Activated CD4-positive, alpha-beta T cell treated with anti-CD3 and anti-CD28 coated beads, Interleukin-2, amount 50 U/mL, for 16 hours (primary cell): ENCODE data around the gene DZIP1L.
A peak's percentile ranks its signal among the peaks of the same experiment; 100 is the strongest.
"Not testable (repeated sequence)": the region's sequence is repeated elsewhere in the genome, so short reads cannot be mapped to it uniquely, and the experiment has no call there.

Experiments used
- DNase-seq: peaks from one replicate; pipeline ENCODE4 v3.0.0-alpha.2; 2020

DZIP1L gene

GRCh38 chr3:138114431-138114918, 933 bp downstream of the DZIP1L start:
- DNase-seq, result no peak

GRCh38 chr3:138113326-138113725, 2.1 kb downstream of the DZIP1L start:
- no peak for DNase-seq

- DNase-seq, result no peak
Observed at GRCh38 chr3:138112362-138112761, 3.0 kb downstream of the DZIP1L start.

- no peak for DNase-seq
Observed at GRCh38 chr3:138105598-138105997, 9.8 kb downstream of the DZIP1L start.

GRCh38 chr3:138103466-138103865, 11.9 kb downstream of the DZIP1L start:
- no peak for DNase-seq

GRCh38 chr3:138101351-138101940, 14.0 kb downstream of the DZIP1L start:
- DNase-seq, result not testable (repeated sequence)

GRCh38 chr3:138099417-138099816, 16.0 kb downstream of the DZIP1L start:
- DNase-seq, result no peak

GRCh38 chr3:138097192-138098172, 17.9 kb downstream of the DZIP1L start:
- DNase-seq, result no peak

GRCh38 chr3:138093721-138094120, 21.7 kb downstream of the DZIP1L start:
- no peak for DNase-seq

- DNase-seq, result no peak
Observed at GRCh38 chr3:138092023-138092422, 23.4 kb downstream of the DZIP1L start.

- DNase-seq, result no peak
Observed at GRCh38 chr3:138089091-138089490, 26.3 kb downstream of the DZIP1L start.

GRCh38 chr3:138085745-138086144, 29.7 kb downstream of the DZIP1L start:
- DNase-seq, result not testable (repeated sequence)

- DNase-seq, result no peak
Observed at GRCh38 chr3:138084196-138084595, 31.2 kb downstream of the DZIP1L start.

GRCh38 chr3:138082992-138083386, 32.4 kb downstream of the DZIP1L start:
- DNase-seq, result no peak

- DNase-seq, result peak; percentile 43
Observed at GRCh38 chr3:138082085-138082991, 33.1 kb downstream of the DZIP1L start.

GRCh38 chr3:138081371-138082084, 33.9 kb downstream of the DZIP1L start:
- no peak for DNase-seq

GRCh38 chr3:138079901-138080300, 35.5 kb downstream of the DZIP1L start:
- DNase-seq, result no peak

GRCh38 chr3:138078901-138079344, 36.5 kb downstream of the DZIP1L start:
- DNase-seq, result peak; percentile 30

- DNase-seq, result no peak
Observed at GRCh38 chr3:138078096-138078495, 37.3 kb downstream of the DZIP1L start.

GRCh38 chr3:138072796-138073195, 42.6 kb downstream of the DZIP1L start:
- DNase-seq, result no peak

- DNase-seq, result no peak
Observed at GRCh38 chr3:138070006-138070405, 45.4 kb downstream of the DZIP1L start.

- peak; percentile 82 for DNase-seq
Observed at GRCh38 chr3:138068579-138069174, 46.7 kb downstream of the DZIP1L start.
